ENCODE data around the gene SLX9. TPM values are rescaled to one million over a fixed set of nuclear protein-coding genes. Genes with fewer than 3 reads are reported as not detected.

Gene SLX9
- total RNA-seq, 1 experiment from 2014 or later: 80.1 TPM

DNA sequence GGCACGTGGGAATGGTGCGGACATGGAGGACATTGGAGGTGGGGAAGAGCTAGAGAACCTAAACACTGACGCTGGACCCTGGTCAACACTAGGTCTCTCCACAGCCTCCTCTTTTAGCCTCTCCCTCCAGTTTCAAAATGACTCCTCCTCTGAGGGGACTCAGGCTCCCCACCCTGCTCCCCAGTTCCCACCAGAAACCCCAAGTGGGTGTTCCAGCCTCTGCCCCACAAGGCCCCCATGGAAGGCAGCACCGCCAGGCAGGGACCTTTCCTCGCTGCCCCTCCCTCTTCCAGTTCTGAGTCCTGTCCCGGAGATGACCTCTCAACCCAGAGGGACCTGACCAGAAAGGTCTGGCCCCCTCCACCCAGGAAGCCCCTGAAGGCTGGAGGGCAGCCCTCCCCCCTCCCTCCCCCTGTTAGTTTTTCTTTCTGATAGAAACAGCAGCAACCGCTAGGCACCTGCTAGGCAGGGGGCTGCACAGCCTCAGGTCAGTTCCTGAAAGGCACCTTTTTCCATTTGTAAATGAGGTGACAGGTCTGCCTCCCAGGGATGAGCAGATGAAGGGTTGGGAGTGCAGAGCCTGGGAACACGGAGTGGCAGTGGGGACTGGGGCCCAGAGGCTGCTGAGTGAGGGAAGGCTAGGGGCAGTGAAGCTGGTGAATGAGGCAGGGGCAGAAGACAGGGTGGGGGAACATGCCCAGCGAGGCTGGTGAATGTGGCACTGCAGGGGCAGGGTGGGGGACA, 9.9 kb upstream of the SLX9 start:
- TF ChIP-seq EZH2 (IDR thresholded peaks at IDR 0.05; ENCODE audit: low read length, unreplicated experiment) (no peak), EZH2phosphoT487 (IDR thresholded peaks at IDR 0.05; ENCODE audit: borderline replicate concordance, low read length) (no peak)
- TF ChIP-seq, protein P1, sequence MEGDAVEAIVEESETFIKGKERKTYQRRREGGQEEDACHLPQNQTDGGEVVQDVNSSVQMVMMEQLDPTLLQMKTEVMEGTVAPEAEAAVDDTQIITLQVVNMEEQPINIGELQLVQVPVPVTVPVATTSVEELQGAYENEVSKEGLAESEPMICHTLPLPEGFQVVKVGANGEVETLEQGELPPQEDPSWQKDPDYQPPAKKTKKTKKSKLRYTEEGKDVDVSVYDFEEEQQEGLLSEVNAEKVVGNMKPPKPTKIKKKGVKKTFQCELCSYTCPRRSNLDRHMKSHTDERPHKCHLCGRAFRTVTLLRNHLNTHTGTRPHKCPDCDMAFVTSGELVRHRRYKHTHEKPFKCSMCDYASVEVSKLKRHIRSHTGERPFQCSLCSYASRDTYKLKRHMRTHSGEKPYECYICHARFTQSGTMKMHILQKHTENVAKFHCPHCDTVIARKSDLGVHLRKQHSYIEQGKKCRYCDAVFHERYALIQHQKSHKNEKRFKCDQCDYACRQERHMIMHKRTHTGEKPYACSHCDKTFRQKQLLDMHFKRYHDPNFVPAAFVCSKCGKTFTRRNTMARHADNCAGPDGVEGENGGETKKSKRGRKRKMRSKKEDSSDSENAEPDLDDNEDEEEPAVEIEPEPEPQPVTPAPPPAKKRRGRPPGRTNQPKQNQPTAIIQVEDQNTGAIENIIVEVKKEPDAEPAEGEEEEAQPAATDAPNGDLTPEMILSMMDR (conservative IDR thresholded peaks at IDR 0.05; ENCODE audit: low read depth, low read length): no peak
- ChIA-PET CTCF (no interaction called here), POLR2A (ENCODE audit: unreplicated experiment) (no interaction called here)
- peaks cover 4% of the 10 kb centered on the region; the same call in 1 of the 2 replicates for H3K36me3 ChIP-seq (ENCODE audit: low read depth, low read length)
- H3K79me2 ChIP-seq (ENCODE audit: low read length): peaks cover 59% of the 10 kb centered on the region
- no peaks in the 10 kb centered on the region for H3K27me3 ChIP-seq (ENCODE audit: low read length)
- H3K27ac ChIP-seq (ENCODE audit: low read length): 0 out of 2 replicates have a peak overlapping the region, but pooled peaks have one; percentile 1
- intact Hi-C loops (cut with micrococcal nuclease): loop anchor here (2.0 kb wide), 2 partner anchors 13 to 37 kb away; no protein-coding TSS in a partner anchor
- no peaks in the 10 kb centered on the region for H3K9me3 ChIP-seq (ENCODE audit: low read length)
- H3K9ac ChIP-seq (ENCODE audit: low read length): no peak overlapping the region
- H4K20me1 ChIP-seq (ENCODE audit: low read length): no peaks in the 10 kb centered on the region
- peaks cover 8% of the 10 kb centered on the region for H3F3A ChIP-seq (ENCODE audit: low read length, unreplicated experiment)
- no peaks in the 10 kb centered on the region for H3K9me2 ChIP-seq (replicated peaks; ENCODE audit: low read length)
- no TSS peak for BruUV-seq (replicated peaks)
- DNase-seq: no peak
- H3K4me3 ChIP-seq (ENCODE audit: low read length): no peak overlapping the region
- peaks cover 79% of the 10 kb centered on the region for H3K4me1 ChIP-seq (ENCODE audit: insufficient read depth, low read length)
- no peak for ATAC-seq
- H3K4me2 ChIP-seq (ENCODE audit: low read length): peak overlapping the region; percentile 95
- H2AFZ ChIP-seq (ENCODE audit: low read length): no peak overlapping the region

DNA sequence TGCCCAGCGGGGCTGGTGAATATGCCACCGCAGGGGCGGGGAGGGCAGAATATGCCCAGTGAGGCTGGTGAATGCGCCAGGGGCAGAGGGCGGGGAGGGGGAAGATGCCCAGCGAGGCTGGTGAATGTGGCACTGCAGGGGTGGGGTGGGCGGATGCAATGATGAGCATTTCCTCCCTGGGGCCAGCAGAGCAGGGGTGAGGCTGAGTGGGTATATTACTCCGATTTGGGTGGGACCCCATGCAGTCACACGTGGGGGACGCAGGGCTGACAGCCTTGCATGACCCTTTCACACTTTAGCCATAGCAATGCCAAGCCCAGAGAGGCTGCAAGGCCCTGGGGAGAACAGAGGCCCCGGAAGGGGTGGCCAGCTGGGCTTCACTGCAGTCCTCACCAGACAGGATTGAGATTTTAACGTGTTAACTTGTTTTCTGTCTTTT, 9.3 kb upstream of the SLX9 start:
- Histone ChIP-seq H3K9me3 (ENCODE audit: low read length) (no peaks in the 10 kb centered on the region), H3K4me3 (ENCODE audit: low read length) (peak overlapping the region; percentile 77), H3K4me1 (ENCODE audit: insufficient read depth, low read length) (peaks cover 74% of the 10 kb centered on the region), H3K79me2 (ENCODE audit: low read length) (peaks cover 60% of the 10 kb centered on the region), H3K27me3 (ENCODE audit: low read length) (no peaks in the 10 kb centered on the region), H3K9me2 (replicated peaks; ENCODE audit: low read length) (no peaks in the 10 kb centered on the region), H4K20me1 (ENCODE audit: low read length) (no peaks in the 10 kb centered on the region), H2AFZ (ENCODE audit: low read length) (peak overlapping the region; percentile 50), H3K4me2 (ENCODE audit: low read length) (peak overlapping the region; percentile 95), H3K9ac (ENCODE audit: low read length) (peak overlapping the region; percentile 73), H3F3A (ENCODE audit: low read length, unreplicated experiment) (peaks cover 8% of the 10 kb centered on the region), H3K27ac (ENCODE audit: low read length) (peak overlapping the region; percentile 74), H3K36me3 (ENCODE audit: low read depth, low read length) (peaks cover 4% of the 10 kb centered on the region; the same call in 1 of the 2 replicates)
- DNase-seq: peak; percentile 72
- TF ChIP-seq, protein P1 (conservative IDR thresholded peaks at IDR 0.05; ENCODE audit: low read depth, low read length): no peak
- ATAC-seq: peak; percentile 1
- BruUV-seq (replicated peaks): no TSS peak
- POLR2A ChIA-PET (ENCODE audit: unreplicated experiment): interaction anchor here (1.0 kb wide), 1 partner anchor 57 kb away, joined by 25 read pairs; the partner anchor contains the start of gene PTTG1IP
- CTCF ChIA-PET: no interaction called here
- intact Hi-C loops (cut with micrococcal nuclease): loop anchor here (2.0 kb wide), 2 partner anchors 14 to 38 kb away; no protein-coding TSS in a partner anchor

DNA sequence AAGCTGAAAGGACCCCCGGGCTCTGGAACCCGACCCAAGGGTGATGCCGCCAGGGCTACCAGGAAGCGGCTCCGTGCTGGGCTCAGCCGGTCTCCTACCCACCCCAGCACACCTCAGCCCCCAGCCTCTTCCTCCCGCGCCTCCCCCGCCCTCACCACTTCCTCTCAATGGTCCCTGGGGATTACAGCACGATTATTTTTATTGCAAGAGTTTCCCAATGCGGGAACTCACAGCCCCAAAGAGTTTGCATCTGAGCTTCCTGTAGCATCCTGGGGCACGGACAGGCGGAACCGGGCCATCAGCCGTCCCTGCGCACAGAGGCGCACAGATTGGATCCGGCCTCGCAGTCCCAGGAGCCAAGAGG, 8.7 kb upstream of the SLX9 start:
- intact Hi-C loops (cut with micrococcal nuclease): loop anchor here (2.0 kb wide), 2 partner anchors 14 to 38 kb away; no protein-coding TSS in a partner anchor
- ChIA-PET POLR2A (ENCODE audit: unreplicated experiment) (interaction anchor here (1.0 kb wide), 1 partner anchor 58 kb away, joined by 25 read pairs; the partner anchor contains the start of gene PTTG1IP), CTCF (no interaction called here)
- Histone ChIP-seq H3K79me2 (ENCODE audit: low read length) (peaks cover 59% of the 10 kb centered on the region), H3K4me3 (ENCODE audit: low read length) (peak overlapping the region; percentile 77), H3K4me1 (ENCODE audit: insufficient read depth, low read length) (peaks cover 71% of the 10 kb centered on the region), H3K4me2 (ENCODE audit: low read length) (peak overlapping the region; percentile 95), H3K9ac (ENCODE audit: low read length) (peak overlapping the region; percentile 73), H3K9me2 (replicated peaks; ENCODE audit: low read length) (no peaks in the 10 kb centered on the region), H3K27ac (ENCODE audit: low read length) (peak overlapping the region; percentile 74), H3K9me3 (ENCODE audit: low read length) (no peaks in the 10 kb centered on the region), H3F3A (ENCODE audit: low read length, unreplicated experiment) (peaks cover 8% of the 10 kb centered on the region), H2AFZ (ENCODE audit: low read length) (peak overlapping the region; percentile 50), H4K20me1 (ENCODE audit: low read length) (no peaks in the 10 kb centered on the region), H3K27me3 (ENCODE audit: low read length) (no peaks in the 10 kb centered on the region), H3K36me3 (ENCODE audit: low read depth, low read length) (peaks cover 4% of the 10 kb centered on the region; the same call in 1 of the 2 replicates)
- ATAC-seq: peak; percentile 10
- TF ChIP-seq, protein P1 (conservative IDR thresholded peaks at IDR 0.05; ENCODE audit: low read depth, low read length): no peak
- TF ChIP-seq EZH2phosphoT487 (IDR thresholded peaks at IDR 0.05; ENCODE audit: borderline replicate concordance, low read length) (no peak), EZH2 (IDR thresholded peaks at IDR 0.05; ENCODE audit: low read length, unreplicated experiment) (no peak)
- peak; percentile 77 for DNase-seq
- no TSS peak for BruUV-seq (replicated peaks)
